SU-DHL-6 (cell line): ENCODE measurements around the gene C4BPB.

ENCODE experiments used
- EZH2phosphoT487 ChIP-seq: fragments of 200-600 bp; sonication (generic), shearing (Covaris generic); conservative IDR thresholded peaks from 2 replicates; pipeline ENCODE4 v1.6.1; 2018; ENCODE audit warnings: mild to moderate bottlenecking, antibody characterized with exemption, low read length, moderate library complexity, mixed read lengths
- TF ChIP-seq, protein P1 (sequence below): fragments of 200-600 bp; sonication (generic); IDR thresholded peaks from one replicate; pipeline ENCODE4 v1.5.1; 2017; ENCODE audit warnings: antibody characterized with exemption, mild to moderate bottlenecking, low read length, moderate library complexity; ENCODE audit not compliant: insufficient read depth, poor library complexity, severe bottlenecking

DNA sequence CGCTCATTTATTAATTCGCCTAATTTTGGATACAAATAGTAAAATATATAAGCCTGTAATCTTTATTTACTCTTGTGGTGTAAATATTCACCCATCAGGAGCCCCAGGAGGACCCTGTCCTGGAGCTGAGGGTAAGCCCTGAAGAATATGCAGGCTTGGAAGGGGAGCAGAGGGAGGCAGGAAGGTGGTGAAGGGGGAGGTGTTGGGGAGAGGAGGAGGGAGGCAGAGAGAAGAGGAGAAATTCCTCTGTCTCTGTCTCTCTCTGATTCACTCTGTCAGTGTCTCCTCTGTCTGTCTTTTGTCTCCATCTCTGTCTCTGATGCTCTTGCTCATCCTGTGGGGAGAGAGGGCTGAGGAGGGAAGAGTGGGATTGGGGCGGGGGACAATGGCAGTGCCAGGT lies 2.8 kb upstream of the C4BPB start:
- TF ChIP-seq, protein P1, sequence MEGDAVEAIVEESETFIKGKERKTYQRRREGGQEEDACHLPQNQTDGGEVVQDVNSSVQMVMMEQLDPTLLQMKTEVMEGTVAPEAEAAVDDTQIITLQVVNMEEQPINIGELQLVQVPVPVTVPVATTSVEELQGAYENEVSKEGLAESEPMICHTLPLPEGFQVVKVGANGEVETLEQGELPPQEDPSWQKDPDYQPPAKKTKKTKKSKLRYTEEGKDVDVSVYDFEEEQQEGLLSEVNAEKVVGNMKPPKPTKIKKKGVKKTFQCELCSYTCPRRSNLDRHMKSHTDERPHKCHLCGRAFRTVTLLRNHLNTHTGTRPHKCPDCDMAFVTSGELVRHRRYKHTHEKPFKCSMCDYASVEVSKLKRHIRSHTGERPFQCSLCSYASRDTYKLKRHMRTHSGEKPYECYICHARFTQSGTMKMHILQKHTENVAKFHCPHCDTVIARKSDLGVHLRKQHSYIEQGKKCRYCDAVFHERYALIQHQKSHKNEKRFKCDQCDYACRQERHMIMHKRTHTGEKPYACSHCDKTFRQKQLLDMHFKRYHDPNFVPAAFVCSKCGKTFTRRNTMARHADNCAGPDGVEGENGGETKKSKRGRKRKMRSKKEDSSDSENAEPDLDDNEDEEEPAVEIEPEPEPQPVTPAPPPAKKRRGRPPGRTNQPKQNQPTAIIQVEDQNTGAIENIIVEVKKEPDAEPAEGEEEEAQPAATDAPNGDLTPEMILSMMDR: no peak
- TF ChIP-seq EZH2phosphoT487: no peak
